ENCODE data around the gene DUSP5. TPM values are rescaled to one million over a fixed set of nuclear protein-coding genes. Genes with fewer than 3 reads are reported as not detected.
A peak's percentile ranks its signal among the peaks of the same experiment; 100 is the strongest.

Gene DUSP5
- total and polyA plus RNA-seq, 4 donors = 2.0 to 8.9 (median 8.0) TPM

DNA sequence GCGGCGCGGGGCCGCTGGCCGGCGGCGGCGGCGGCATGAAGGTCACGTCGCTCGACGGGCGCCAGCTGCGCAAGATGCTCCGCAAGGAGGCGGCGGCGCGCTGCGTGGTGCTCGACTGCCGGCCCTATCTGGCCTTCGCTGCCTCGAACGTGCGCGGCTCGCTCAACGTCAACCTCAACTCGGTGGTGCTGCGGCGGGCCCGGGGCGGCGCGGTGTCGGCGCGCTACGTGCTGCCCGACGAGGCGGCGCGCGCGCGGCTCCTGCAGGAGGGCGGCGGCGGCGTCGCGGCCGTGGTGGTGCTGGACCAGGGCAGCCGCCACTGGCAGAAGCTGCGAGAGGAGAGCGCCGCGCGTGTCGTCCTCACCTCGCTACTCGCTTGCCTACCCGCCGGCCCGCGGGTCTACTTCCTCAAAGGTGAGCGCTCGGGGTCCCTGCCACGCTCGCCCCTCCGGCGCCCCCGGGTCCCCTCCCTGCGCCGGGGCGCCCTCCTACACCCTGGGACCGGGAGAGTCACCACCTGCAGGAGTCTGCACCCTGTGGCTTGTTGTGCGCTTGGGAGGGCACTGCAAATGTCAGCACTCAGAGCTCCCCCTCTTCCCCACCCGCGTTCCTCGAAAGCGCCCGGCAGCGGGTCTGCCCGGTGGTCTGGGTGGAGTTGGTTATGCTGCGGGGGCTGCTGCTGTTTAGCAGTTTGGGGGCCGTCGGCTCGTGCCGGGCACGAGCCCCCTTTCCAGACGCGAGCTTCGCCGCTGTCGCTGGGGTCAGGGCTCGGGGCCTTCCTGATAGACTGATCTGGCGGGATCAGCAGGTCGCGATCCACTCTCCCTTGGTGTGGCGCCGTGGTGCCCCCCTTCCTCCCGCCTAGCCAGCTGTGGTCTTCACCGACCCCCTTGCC, 627 bp downstream of the DUSP5 start (continued):
- TF ChIP-seq, protein P1, sequence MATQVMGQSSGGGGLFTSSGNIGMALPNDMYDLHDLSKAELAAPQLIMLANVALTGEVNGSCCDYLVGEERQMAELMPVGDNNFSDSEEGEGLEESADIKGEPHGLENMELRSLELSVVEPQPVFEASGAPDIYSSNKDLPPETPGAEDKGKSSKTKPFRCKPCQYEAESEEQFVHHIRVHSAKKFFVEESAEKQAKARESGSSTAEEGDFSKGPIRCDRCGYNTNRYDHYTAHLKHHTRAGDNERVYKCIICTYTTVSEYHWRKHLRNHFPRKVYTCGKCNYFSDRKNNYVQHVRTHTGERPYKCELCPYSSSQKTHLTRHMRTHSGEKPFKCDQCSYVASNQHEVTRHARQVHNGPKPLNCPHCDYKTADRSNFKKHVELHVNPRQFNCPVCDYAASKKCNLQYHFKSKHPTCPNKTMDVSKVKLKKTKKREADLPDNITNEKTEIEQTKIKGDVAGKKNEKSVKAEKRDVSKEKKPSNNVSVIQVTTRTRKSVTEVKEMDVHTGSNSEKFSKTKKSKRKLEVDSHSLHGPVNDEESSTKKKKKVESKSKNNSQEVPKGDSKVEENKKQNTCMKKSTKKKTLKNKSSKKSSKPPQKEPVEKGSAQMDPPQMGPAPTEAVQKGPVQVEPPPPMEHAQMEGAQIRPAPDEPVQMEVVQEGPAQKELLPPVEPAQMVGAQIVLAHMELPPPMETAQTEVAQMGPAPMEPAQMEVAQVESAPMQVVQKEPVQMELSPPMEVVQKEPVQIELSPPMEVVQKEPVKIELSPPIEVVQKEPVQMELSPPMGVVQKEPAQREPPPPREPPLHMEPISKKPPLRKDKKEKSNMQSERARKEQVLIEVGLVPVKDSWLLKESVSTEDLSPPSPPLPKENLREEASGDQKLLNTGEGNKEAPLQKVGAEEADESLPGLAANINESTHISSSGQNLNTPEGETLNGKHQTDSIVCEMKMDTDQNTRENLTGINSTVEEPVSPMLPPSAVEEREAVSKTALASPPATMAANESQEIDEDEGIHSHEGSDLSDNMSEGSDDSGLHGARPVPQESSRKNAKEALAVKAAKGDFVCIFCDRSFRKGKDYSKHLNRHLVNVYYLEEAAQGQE (IDR thresholded peaks at IDR 0.05) = no peak
- no peak for TF ChIP-seq YY1 (IDR thresholded peaks at IDR 0.05)

DNA sequence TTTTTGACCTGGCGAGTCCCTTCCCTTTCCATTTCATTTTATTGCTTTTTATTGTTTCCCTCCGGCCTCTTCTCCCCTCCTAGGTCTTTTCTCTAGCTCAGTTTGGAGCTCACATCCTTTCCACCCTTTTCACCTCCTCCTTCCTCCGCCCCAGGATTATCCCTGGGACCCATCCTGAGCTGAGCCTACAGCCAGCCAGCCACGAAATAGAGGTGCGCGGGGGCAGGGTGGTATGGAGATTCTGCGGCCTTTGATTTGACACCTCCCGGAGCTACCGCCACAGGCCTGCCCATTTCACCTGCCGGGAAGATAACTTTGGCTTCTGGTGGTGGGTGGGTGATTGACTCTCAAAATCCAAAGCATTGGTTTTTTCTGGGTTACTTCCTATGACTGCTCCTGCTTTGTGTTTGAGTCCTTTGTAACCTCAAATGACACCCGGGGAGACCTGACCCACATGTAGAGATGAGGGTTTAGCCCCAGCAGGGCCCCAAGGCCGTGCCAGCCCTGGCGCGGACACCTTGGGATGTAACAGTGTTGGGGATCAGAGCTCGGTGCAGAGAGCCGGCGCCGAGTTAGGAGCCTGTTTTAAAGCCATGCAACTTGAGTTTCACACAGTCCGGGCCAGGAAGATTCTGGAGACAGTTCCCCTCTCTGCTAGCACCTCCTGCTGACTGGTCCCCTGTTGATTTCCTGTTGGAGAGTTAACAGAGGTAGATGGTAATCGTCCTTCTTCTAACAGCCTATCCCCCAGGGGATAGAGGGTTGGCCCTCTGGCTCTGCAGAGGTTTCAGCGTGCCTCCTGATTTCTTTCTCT, 1.5 kb downstream of the DUSP5 start:
- TF ChIP-seq NR2F2 (IDR thresholded peaks at IDR 0.05) (no peak), HNF4A (conservative IDR thresholded peaks at IDR 0.05) (no peak), RAD21 (IDR thresholded peaks at IDR 0.05) (peak; percentile 35 to 52), RXRA (IDR thresholded peaks at IDR 0.05) (no peak)
- TF ChIP-seq, protein P1 (IDR thresholded peaks at IDR 0.05) = no peak
- TF ChIP-seq, protein P2, sequence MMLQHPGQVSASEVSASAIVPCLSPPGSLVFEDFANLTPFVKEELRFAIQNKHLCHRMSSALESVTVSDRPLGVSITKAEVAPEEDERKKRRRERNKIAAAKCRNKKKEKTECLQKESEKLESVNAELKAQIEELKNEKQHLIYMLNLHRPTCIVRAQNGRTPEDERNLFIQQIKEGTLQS (IDR thresholded peaks at IDR 0.05) = no peak
- TF ChIP-seq, protein P3, sequence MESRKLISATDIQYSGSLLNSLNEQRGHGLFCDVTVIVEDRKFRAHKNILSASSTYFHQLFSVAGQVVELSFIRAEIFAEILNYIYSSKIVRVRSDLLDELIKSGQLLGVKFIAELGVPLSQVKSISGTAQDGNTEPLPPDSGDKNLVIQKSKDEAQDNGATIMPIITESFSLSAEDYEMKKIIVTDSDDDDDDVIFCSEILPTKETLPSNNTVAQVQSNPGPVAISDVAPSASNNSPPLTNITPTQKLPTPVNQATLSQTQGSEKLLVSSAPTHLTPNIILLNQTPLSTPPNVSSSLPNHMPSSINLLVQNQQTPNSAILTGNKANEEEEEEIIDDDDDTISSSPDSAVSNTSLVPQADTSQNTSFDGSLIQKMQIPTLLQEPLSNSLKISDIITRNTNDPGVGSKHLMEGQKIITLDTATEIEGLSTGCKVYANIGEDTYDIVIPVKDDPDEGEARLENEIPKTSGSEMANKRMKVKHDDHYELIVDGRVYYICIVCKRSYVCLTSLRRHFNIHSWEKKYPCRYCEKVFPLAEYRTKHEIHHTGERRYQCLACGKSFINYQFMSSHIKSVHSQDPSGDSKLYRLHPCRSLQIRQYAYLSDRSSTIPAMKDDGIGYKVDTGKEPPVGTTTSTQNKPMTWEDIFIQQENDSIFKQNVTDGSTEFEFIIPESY (IDR thresholded peaks at IDR 0.05) = no peak
- TF ChIP-seq, protein P4, sequence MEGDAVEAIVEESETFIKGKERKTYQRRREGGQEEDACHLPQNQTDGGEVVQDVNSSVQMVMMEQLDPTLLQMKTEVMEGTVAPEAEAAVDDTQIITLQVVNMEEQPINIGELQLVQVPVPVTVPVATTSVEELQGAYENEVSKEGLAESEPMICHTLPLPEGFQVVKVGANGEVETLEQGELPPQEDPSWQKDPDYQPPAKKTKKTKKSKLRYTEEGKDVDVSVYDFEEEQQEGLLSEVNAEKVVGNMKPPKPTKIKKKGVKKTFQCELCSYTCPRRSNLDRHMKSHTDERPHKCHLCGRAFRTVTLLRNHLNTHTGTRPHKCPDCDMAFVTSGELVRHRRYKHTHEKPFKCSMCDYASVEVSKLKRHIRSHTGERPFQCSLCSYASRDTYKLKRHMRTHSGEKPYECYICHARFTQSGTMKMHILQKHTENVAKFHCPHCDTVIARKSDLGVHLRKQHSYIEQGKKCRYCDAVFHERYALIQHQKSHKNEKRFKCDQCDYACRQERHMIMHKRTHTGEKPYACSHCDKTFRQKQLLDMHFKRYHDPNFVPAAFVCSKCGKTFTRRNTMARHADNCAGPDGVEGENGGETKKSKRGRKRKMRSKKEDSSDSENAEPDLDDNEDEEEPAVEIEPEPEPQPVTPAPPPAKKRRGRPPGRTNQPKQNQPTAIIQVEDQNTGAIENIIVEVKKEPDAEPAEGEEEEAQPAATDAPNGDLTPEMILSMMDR (IDR thresholded peaks at IDR 0.05; ENCODE audit: low read depth, low read length, missing input control) = no peak
- H3K36me3 ChIP-seq (ENCODE audit: control insufficient read depth in 4 of 4, insufficient read depth in 3 of 4, low read depth in 1 of 4, low read length in 3 of 4) = no peaks in the 10 kb centered on the region
- peak overlapping the region; percentile 3 to 88 for H3K27ac ChIP-seq (ENCODE audit: low read depth in 1 of 2, low read length in 2 of 2)
- peak overlapping the region; percentile 62 to 81 (median 64) for H3K4me3 ChIP-seq (ENCODE audit: low read depth in 1 of 3, low read length in 3 of 3)
- peaks cover 6 to 25% (median 15%) of the 10 kb centered on the region in 4 donors for H3K4me1 ChIP-seq (ENCODE audit: control insufficient read depth in 4 of 4, insufficient read depth in 4 of 4, low read length in 3 of 4)
- peak overlapping the region; percentile 47 to 75 for H3K9ac ChIP-seq (ENCODE audit: low read depth in 1 of 2, low read length in 2 of 2)
- WGBS = 68% methylated on average over 21 of the region's 21 CpGs
- H3K27me3 ChIP-seq (ENCODE audit: control insufficient read depth in 4 of 4, insufficient read depth in 4 of 4, low read length in 3 of 4) = no peaks in the 10 kb centered on the region
- H3K9me3 ChIP-seq (ENCODE audit: control insufficient read depth in 4 of 4, low read length in 3 of 4) = no peaks in the 10 kb centered on the region
- no peak for DNase-seq (ENCODE audit: low spot score)

Measured in liver (tissue), 9 donors.